ENCODE data around the gene DEXI. TPM values are rescaled to one million over a fixed set of nuclear protein-coding genes. Genes with fewer than 3 reads are reported as not detected.
A peak's percentile ranks its signal among the peaks of the same experiment; 100 is the strongest.

Gene DEXI
- total RNA-seq, 4 donors from 2014 or later = 79.2 to 136 (median 102) TPM

DNA sequence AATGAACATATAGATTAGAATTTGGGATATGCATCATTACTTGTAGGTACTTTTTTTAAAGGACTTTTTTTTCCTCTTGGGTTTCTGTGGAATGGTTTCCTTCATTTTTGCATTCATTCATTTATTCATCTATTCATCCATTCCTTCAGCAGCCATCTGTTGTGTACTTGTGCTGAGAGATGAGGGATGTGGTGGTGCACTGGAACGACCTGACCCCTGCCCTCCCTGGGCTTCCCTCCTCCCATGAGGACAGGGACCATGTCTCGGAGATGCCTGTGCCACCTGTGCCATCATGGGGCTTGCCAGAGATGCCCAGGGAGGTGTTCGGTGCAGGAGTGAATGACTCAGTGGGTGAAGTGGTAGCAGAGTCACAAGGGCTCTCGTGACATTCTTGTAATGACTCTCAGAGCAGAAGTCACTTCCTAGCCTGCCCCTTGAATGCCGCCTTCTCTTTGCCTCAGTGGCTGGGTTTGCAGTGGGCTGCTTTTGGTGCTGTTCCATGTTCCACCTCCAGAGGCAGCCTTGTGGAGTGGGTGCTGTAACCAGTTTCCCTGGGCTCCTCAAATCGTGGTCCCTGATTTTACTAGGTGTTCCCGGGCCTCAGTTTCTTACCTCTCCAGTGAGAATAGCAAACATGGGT lies 46.0 kb upstream of the DEXI start:
- 50 to 60% methylated on average over 2 to 4 of the region's 7 CpGs for WGBS, 2 donors (ENCODE audit: low coverage in 1 of 2)
- no peak for ATAC-seq

DNA sequence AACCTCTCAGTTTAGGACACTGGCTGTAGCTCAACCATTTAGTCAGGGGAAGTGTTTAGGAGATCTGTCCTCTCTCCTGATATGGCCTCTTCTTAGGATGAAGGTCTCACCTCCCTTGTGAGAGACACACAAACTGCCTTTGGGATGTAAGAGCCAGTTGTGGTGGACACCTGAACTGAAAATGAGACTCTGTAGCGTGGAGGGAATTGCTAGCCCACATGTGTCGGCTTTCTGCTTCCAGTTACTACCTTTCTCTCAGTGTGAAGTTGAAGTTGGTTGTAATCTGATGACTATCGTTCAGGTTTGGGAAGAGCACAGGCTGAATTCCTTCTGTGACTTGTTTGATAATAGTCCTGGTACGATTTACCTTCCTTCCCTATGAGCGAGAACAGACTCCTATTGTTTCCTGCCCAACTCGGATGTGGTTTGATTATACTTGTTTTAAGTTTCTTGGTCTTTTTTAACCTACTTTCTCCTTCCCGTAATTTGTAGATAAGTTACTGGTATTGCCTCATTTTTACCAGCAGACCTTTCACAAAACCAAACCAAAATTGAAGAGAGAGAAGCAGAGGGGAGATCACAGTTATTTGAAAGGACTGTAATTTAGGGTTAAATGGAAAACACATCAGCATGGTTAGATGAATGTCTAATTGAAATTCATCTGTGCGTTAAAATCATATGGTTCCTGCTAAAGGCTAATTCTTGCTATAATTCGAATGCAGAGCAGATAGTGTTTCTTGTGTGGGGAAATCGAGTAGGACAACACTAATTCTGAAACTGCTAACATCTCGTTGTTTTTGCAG lies 45.3 kb upstream of the DEXI start:
- H3K9me3 ChIP-seq = no peaks in the 10 kb centered on the region
- no peak overlapping the region for H3K4me3 ChIP-seq
- TF ChIP-seq EP300 (IDR thresholded peaks at IDR 0.05) (no peak), POLR2A (IDR thresholded peaks at IDR 0.05) (no peak), POLR2AphosphoS5 (IDR thresholded peaks at IDR 0.05) (no peak)
- TF ChIP-seq, protein P1, sequence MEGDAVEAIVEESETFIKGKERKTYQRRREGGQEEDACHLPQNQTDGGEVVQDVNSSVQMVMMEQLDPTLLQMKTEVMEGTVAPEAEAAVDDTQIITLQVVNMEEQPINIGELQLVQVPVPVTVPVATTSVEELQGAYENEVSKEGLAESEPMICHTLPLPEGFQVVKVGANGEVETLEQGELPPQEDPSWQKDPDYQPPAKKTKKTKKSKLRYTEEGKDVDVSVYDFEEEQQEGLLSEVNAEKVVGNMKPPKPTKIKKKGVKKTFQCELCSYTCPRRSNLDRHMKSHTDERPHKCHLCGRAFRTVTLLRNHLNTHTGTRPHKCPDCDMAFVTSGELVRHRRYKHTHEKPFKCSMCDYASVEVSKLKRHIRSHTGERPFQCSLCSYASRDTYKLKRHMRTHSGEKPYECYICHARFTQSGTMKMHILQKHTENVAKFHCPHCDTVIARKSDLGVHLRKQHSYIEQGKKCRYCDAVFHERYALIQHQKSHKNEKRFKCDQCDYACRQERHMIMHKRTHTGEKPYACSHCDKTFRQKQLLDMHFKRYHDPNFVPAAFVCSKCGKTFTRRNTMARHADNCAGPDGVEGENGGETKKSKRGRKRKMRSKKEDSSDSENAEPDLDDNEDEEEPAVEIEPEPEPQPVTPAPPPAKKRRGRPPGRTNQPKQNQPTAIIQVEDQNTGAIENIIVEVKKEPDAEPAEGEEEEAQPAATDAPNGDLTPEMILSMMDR (IDR thresholded peaks at IDR 0.05) = no peak
- no peak for ATAC-seq
- WGBS, 2 donors (ENCODE audit: low coverage in 1 of 2) = 77 to 81% methylated on average over 9 of the region's 11 CpGs
- peaks cover 0 to 22% (median 8%) of the 10 kb centered on the region in 3 donors for H3K4me1 ChIP-seq
- no peaks in the 10 kb centered on the region for H3K27me3 ChIP-seq
- peaks cover 0 to 53% of the 10 kb centered on the region in 2 donors for H3K36me3 ChIP-seq
- H3K27ac ChIP-seq = no peak overlapping the region

More for the DNA sequence above, 46.0 kb upstream of the DEXI start:
- TF ChIP-seq, protein P1 (IDR thresholded peaks at IDR 0.05) = peak in 1 of 4 experiments; percentile 18
- TF ChIP-seq POLR2A (IDR thresholded peaks at IDR 0.05) = no peak
- no peaks in the 10 kb centered on the region for H3K9me3 ChIP-seq
- no peaks in the 10 kb centered on the region for H3K27me3 ChIP-seq
- no peak overlapping the region for H3K27ac ChIP-seq
- peaks cover 0 to 48% of the 10 kb centered on the region in 2 donors for H3K36me3 ChIP-seq
- H3K4me1 ChIP-seq = peaks cover 0 to 19% (median 8%) of the 10 kb centered on the region in 3 donors
- no peak overlapping the region for H3K4me3 ChIP-seq

GRCh38 chr16:10984509-10984908 lies 42.2 kb upstream of the DEXI start:
- Histone ChIP-seq H3K9me3 (no peaks in the 10 kb centered on the region), H3K4me1 (peaks cover 0 to 35% (median 8%) of the 10 kb centered on the region in 3 donors), H3K36me3 (peaks cover 0 to 38% of the 10 kb centered on the region in 2 donors), H3K27ac (no peak overlapping the region), H3K27me3 (no peaks in the 10 kb centered on the region), H3K4me3 (no peak overlapping the region)
- whole genome bisulfite sequencing, 2 donors (ENCODE audit: low coverage in 1 of 2) = 71 to 79% methylated on average over 2 to 5 of the region's 6 CpGs
- TF ChIP-seq EP300 (IDR thresholded peaks at IDR 0.05) (no peak), POLR2A (IDR thresholded peaks at IDR 0.05) (no peak), POLR2AphosphoS5 (IDR thresholded peaks at IDR 0.05) (no peak)
- TF ChIP-seq, protein P1 (IDR thresholded peaks at IDR 0.05) = no peak
- ATAC-seq = no peak

- H3K4me1 ChIP-seq = peaks cover 0 to 45% (median 11%) of the 10 kb centered on the region in 3 donors
These were observed 40.9 kb upstream of the DEXI start for GRCh38 chr16:10983159-10983558.

More at GRCh38 chr16:10983159-10983558, 40.9 kb upstream of the DEXI start:
- no peaks in the 10 kb centered on the region for H3K27me3 ChIP-seq
- no peak overlapping the region for H3K4me3 ChIP-seq
- TF ChIP-seq, protein P1 (IDR thresholded peaks at IDR 0.05) = no peak
- TF ChIP-seq POLR2AphosphoS5 (IDR thresholded peaks at IDR 0.05) = no peak
- TF ChIP-seq POLR2A (IDR thresholded peaks at IDR 0.05) = no peak
- TF ChIP-seq EP300 (IDR thresholded peaks at IDR 0.05) = no peak
- no peak overlapping the region for H3K27ac ChIP-seq
- no peak for ATAC-seq
- 90 to 95% methylated on average over 3 to 8 of the region's 8 CpGs for WGBS, 2 donors (ENCODE audit: low coverage in 1 of 2)
- no peaks in the 10 kb centered on the region for H3K9me3 ChIP-seq
- peaks cover 0 to 34% of the 10 kb centered on the region in 2 donors for H3K36me3 ChIP-seq
